GM12875 (cell line): ENCODE data around the gene HEPACAM2.
A peak's percentile ranks its signal among the peaks of the same experiment; 100 is the strongest.

Experiments
- H3K4me3 ChIP-seq: one replicate; pipeline ENCODE4 v1.5.1; 2011; ENCODE audit warnings: low read depth, low read length, control low read depth
- CTCF ChIP-seq: IDR thresholded peaks from 2 replicates; pipeline ENCODE4 v1.5.1; 2011; ENCODE audit warnings: low read depth, mild to moderate bottlenecking, control low read depth, inconsistent platforms, low read length, moderate library complexity, borderline replicate concordance; ENCODE audit not compliant: insufficient read depth

HEPACAM2 gene

GRCh38 chr7:93226310-93226709 lies at the start of gene HEPACAM2:
Gene HEPACAM2 (minus strand): TSS chr7:93226469.
- TF ChIP-seq CTCF: no peak
- H3K4me3 ChIP-seq: no peak within 1 kb of the TSS

- no peak overlapping the region for H3K4me3 ChIP-seq
- TF ChIP-seq CTCF: no peak
These were observed 39.0 kb upstream of the HEPACAM2 start for GRCh38 chr7:93265220-93265619.

GRCh38 chr7:93262535-93262934 lies 36.3 kb upstream of the HEPACAM2 start:
- TF ChIP-seq CTCF: no peak
- H3K4me3 ChIP-seq: no peak overlapping the region

GRCh38 chr7:93258661-93259060 lies 32.4 kb upstream of the HEPACAM2 start:
- H3K4me3 ChIP-seq: no peak overlapping the region
- no peak for TF ChIP-seq CTCF

- H3K4me3 ChIP-seq: no peak overlapping the region
- TF ChIP-seq CTCF: no peak
These were observed 23.4 kb upstream of the HEPACAM2 start for GRCh38 chr7:93249491-93250148.

- TF ChIP-seq CTCF: peak; percentile 25; the same call in 1 of the 2 replicates
- no peak overlapping the region for H3K4me3 ChIP-seq
These were observed 19.5 kb upstream of the HEPACAM2 start for GRCh38 chr7:93245525-93246432.

GRCh38 chr7:93242106-93242505 lies 15.8 kb upstream of the HEPACAM2 start:
- no peak overlapping the region for H3K4me3 ChIP-seq
- no peak for TF ChIP-seq CTCF
